Stomach smooth muscle (tissue), 2 donors: Measurements from ENCODE around the gene TYRO3.

ENCODE experiments used
- H3K27ac ChIP-seq: one replicate; pipeline ENCODE4 v1.7.0; 2013; ENCODE audit warnings: mild to moderate bottlenecking, low read length, inconsistent platforms
- H3K27me3 ChIP-seq, 2 donors: one replicate each; pipeline ENCODE4 v1.7.0; 2013; ENCODE audit warnings: low read length in 2 of 2; ENCODE audit not compliant: insufficient read depth in 2 of 2, control insufficient read depth in 1 of 2
- H3K36me3 ChIP-seq, 2 donors: one replicate each; pipeline ENCODE4 v1.7.0; 2013; ENCODE audit warnings: low read length in 2 of 2; ENCODE audit not compliant: control insufficient read depth in 2 of 2, insufficient read depth in 2 of 2
- H3K4me1 ChIP-seq: one replicate; pipeline ENCODE4 v1.7.0; 2013; ENCODE audit warnings: low read length; ENCODE audit not compliant: control insufficient read depth, insufficient read depth
- H3K4me3 ChIP-seq, 2 donors: one replicate each; pipeline ENCODE4 v1.7.0; 2013; ENCODE audit warnings: low read length in 2 of 2
- H3K9ac ChIP-seq, 2 donors: one replicate each; pipeline ENCODE4 v1.7.0; 2013; ENCODE audit warnings: low read length in 2 of 2, mild to moderate bottlenecking in 1 of 2
- H3K9me3 ChIP-seq, 2 donors: one replicate each; pipeline ENCODE4 v1.7.0; 2013; ENCODE audit warnings: low read length in 2 of 2; ENCODE audit not compliant: control insufficient read depth in 2 of 2
- donor health status: healthy.
- donor health status: Pancreatic carcinoma.

Gene TYRO3

DNA sequence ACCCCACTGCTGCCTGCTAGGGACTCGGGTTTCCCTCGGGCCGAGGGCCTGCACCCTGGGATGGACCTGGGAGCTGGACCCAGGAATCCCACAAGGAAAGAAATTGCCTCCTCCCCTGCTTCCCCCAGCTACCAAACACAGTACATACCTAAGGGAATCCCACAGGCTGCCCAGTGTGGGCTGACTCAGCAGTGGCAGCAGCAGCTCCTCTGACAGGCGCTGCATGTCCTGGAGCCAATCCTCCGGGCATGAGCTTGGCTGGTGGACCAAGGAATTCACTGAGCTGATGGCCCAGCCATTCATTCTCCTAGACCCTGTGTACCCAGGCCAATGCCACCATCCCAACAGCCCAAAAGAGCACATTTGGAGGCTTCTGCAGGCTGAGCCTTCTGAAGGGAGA is 35.9 kb upstream of the TYRO3 start:
- Histone ChIP-seq H3K9ac (no peak overlapping the region), H3K4me1 (no peaks in the 10 kb centered on the region), H3K27me3 (no peaks in the 10 kb centered on the region), H3K9me3 (no peaks in the 10 kb centered on the region), H3K27ac (no peak overlapping the region), H3K4me3 (no peak overlapping the region), H3K36me3 (peaks cover 15 to 35% of the 10 kb centered on the region in 2 donors)

DNA sequence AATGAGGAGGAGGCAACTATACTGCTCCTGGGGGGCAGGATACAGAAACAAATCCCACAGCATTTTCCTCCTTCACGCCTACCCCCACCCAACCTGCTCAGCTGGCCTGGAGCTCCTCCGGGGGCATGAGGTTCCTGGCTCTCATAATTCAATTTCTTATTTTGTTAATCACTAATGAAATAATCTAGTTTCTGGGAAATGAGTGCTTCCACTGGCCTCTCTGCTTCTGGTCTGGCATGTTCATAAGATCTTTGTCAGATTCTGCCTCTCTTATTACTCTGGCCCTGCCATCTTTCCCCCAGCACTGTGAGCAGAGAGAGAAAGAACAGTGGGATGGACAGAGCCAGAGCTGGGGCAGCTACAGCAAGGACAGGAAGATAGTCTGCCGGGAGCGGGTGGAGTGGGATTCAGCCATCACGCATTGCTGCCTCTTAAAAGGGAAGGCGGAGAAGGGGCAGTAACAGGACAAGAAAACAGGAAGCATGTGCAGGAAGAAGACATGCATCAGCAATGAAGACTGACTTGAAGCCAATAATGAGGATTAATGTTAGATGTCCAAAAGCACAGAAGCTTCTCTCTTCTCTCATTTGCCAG is 28.6 kb upstream of the TYRO3 start:
- no peaks in the 10 kb centered on the region for H3K27me3 ChIP-seq
- no peak overlapping the region for H3K4me3 ChIP-seq
- no peak overlapping the region for H3K9ac ChIP-seq
- no peak overlapping the region for H3K27ac ChIP-seq
- peaks cover 55 to 66% of the 10 kb centered on the region in 2 donors for H3K36me3 ChIP-seq
- H3K4me1 ChIP-seq, result no peaks in the 10 kb centered on the region
- H3K9me3 ChIP-seq, result no peaks in the 10 kb centered on the region

DNA sequence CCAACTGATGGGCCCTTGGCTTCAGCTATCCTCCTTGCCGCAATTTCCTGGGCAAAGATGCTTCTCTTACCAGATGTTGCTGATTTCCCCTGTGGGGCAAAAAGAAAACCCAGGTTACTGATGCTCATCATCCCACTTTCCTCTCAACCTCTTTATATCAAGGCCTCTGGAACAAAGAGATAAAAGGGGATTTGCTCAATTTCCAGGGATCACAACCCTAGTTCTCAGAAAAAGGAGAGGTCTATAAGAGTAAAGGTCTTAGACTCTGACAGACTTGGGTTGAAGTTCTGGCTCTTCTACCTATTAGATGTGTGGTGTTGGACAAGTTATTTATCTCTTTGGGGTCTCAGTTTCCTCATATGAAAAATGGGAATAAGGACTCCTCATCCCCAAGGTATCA is 23.5 kb upstream of the TYRO3 start:
- H3K36me3 ChIP-seq, result peaks cover 38% of the 10 kb centered on the region in 2 donors

DNA sequence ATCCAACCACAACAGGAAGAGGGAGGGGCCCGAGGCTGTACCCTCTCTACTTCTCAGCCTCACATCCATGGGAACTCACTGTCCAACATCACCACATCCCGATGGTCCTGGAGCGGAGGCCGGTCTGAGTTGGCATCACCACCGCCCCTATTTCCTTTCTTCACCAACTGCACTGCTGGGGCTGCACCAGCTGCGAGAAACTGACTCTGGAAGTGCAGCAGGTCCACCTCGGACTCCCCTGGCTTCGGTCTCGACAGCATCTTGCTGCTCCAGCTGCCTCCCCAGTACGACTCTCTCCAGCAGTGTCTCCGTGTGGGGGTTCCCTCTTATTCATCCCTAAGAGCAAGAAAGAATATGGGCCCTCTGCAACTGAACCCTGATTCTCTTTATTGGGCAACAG is 22.1 kb upstream of the TYRO3 start:
- Histone ChIP-seq H3K9ac (no peak overlapping the region), H3K9me3 (no peaks in the 10 kb centered on the region), H3K4me1 (no peaks in the 10 kb centered on the region), H3K36me3 (peaks cover 31 to 37% of the 10 kb centered on the region in 2 donors), H3K4me3 (no peak overlapping the region), H3K27ac (no peak overlapping the region), H3K27me3 (no peaks in the 10 kb centered on the region)

More for the DNA sequence above, 23.5 kb upstream of the TYRO3 start:
- Histone ChIP-seq H3K9ac (no peak overlapping the region), H3K4me1 (no peaks in the 10 kb centered on the region), H3K27me3 (no peaks in the 10 kb centered on the region), H3K27ac (no peak overlapping the region), H3K9me3 (no peaks in the 10 kb centered on the region), H3K4me3 (no peak overlapping the region)

DNA sequence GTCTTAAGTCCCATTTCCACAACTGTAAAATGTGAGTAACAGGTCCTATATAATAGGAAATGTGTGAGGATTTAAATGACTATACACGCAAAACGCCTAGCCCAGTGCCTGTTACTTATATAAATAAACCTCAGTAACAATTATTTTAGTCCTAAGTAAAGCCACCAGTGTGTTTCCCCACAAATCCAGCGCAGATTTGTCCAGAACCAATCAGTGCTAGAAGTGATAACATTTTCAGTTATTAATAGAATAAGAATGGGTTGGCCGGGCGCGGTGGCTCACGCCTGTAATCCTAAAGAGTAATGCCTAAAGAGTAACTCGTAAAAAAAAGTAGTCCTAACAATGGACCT is 15.5 kb upstream of the TYRO3 start:
- H3K4me3 ChIP-seq, result peak overlapping the region; percentile 87 to 97

DNA sequence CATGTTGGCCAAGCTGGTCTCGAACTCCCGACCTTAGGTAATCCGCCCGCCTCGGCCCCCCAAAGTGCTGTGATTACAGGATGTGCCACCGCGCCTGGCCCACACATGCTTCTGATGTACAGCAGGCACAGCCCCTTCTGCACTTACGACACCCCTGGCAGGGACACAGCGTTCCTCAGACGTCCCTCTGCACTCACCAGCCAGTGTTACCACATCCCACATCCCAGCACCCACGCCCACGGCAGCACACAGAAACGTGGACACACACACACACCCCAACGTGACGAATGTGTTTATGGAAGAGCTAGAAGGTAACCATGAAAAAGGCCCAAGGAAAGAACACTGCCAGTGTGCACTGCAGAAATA is 14.4 kb upstream of the TYRO3 start:
- peaks cover 0 to 2% of the 10 kb centered on the region in 2 donors for H3K36me3 ChIP-seq
- H3K9ac ChIP-seq, result no peak overlapping the region
- H3K27me3 ChIP-seq, result no peaks in the 10 kb centered on the region
- no peaks in the 10 kb centered on the region for H3K9me3 ChIP-seq
- H3K27ac ChIP-seq, result no peak overlapping the region
- peak overlapping the region; percentile 87 to 97 for H3K4me3 ChIP-seq
- H3K4me1 ChIP-seq, result peaks cover 5% of the 10 kb centered on the region

More for the DNA sequence above, 15.5 kb upstream of the TYRO3 start:
- H3K36me3 ChIP-seq, result peaks cover 0 to 2% of the 10 kb centered on the region in 2 donors
- H3K9me3 ChIP-seq, result no peaks in the 10 kb centered on the region
- no peaks in the 10 kb centered on the region for H3K27me3 ChIP-seq
- peak overlapping the region; percentile 46 for H3K27ac ChIP-seq
- peaks cover 5% of the 10 kb centered on the region for H3K4me1 ChIP-seq
- peak overlapping the region; percentile 80 to 95 for H3K9ac ChIP-seq

DNA sequence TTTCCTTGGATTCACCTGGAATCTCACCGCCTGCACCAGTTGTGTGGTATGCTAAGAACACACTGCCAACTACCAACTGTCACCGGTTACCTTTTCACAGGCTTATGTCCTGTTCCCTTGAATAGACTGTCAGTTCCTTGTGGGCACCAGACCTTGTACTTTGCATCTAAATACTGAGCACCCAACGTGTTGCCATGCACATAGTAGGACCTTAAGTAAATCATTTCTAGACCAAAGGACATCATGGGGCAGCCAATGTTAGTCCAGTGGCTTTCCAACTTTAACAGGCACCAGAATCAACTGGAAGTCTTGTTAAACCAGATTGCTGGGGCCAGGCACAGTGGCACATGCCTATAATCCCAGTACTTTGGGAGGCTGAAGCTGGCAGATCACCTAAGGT is 13.8 kb upstream of the TYRO3 start:
- H3K27me3 ChIP-seq, result no peaks in the 10 kb centered on the region
- H3K4me1 ChIP-seq, result peaks cover 5% of the 10 kb centered on the region
- H3K27ac ChIP-seq, result no peak overlapping the region
- H3K9me3 ChIP-seq, result no peaks in the 10 kb centered on the region
- peaks cover 0 to 2% of the 10 kb centered on the region in 2 donors for H3K36me3 ChIP-seq
- H3K9ac ChIP-seq, result no peak overlapping the region
- H3K4me3 ChIP-seq, result no peak overlapping the region

DNA sequence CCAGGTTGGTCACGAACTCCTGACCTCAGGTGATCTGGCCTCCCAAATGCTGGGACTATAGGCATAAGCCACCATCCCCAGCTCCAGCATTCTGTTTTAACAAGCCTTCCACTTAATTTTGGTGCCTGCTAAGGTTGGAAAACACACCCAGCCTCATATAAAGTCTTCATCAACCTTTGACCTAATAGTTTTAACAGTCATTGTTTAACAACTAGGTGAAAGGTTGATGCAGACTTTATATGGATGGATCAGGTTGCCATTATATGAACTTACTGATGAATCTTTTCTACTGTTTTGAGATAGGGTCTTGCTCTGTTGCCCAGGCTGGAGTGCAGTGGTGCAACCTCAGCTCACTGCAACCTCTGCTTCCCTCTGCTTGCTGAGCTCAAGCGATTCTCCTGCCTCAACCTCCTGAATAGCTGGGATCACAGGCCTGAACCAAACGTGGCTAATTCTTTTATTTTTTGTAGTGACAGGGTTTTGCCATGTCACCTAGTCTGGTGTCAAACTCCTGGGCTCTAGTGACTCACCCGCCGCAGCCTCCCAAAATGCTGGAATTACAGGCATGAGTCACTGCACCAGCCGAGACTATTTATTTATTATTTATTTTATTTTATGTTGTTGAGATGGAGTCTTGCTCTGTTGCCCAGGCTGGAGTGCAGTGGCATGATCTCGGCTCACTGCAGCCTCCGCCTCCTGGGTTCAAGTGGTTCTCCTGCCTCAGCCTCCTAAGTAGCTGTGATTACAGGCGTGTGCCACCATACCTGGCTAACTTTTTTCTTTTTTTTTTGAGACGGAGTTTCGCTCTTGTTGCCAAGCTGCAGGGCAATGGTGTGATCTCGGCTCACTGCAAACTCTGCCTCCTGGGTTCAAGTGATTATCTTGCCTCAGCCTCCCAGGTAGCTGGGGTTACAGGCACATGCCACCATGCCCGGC is 11.9 kb upstream of the TYRO3 start:
- no peak overlapping the region for H3K9ac ChIP-seq
- no peaks in the 10 kb centered on the region for H3K36me3 ChIP-seq
- no peak overlapping the region for H3K27ac ChIP-seq

DNA sequence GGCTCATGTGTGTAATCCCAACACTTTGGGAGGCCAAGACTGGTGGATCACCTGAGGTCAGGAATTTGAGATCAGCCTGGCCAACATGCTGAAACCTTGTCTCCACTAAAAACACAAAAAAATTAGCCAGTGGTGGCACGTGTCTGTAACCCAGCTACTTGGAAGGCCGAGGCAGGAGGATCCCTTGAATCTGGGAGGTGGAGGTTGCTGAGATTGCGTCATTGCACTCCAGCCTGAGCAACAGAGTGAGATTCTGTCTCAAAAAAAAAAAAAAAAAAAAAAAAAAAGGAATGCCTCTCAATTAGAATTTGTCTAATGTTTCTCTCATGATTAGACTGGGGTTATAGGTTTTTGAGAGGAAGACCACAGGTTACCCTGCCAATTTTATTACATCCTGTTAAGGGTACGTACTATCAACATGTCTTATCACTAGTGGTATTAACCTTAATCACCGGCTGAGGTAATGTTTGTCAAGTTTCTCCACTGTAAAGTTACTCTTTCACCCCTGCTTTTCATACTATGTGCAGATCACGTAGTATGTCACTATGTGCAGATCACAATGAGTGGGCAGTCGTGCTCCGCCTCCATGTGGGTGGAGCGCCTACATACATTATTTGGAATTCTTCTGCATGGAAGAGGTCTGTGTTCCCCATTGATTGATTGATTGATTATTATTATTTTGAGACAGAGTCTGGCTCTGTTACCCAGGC is 8.8 kb upstream of the TYRO3 start:
- no peaks in the 10 kb centered on the region for H3K27me3 ChIP-seq
- H3K9ac ChIP-seq, result no peak overlapping the region
- no peaks in the 10 kb centered on the region for H3K9me3 ChIP-seq
- no peaks in the 10 kb centered on the region for H3K36me3 ChIP-seq
- H3K27ac ChIP-seq, result no peak overlapping the region
- H3K4me1 ChIP-seq, result no peaks in the 10 kb centered on the region
- H3K4me3 ChIP-seq, result no peak overlapping the region

More for the DNA sequence above, 11.9 kb upstream of the TYRO3 start:
- no peaks in the 10 kb centered on the region for H3K9me3 ChIP-seq
- H3K4me3 ChIP-seq, result no peak overlapping the region
- no peaks in the 10 kb centered on the region for H3K27me3 ChIP-seq
- peaks cover 5% of the 10 kb centered on the region for H3K4me1 ChIP-seq

DNA sequence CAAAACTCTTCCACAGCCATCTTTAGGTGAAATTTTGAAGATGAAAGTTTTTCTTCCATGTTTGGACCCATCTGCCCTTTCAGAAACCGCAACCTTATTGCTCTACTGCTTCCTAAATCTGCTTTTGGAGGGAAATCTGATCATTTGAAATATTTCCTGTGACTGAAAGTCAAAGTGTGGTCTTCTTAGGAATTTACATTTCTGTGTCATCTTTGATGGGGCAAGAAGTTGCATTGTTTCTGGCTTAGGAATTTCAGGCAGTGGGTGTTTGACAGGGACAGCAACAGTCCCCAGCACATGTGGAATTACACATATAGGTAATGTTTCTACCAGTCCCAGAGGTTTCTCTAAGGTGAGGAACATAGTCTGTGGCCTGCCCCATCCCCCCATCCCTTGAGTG is 5.3 kb upstream of the TYRO3 start:
- no peak overlapping the region for H3K4me3 ChIP-seq
- no peaks in the 10 kb centered on the region for H3K9me3 ChIP-seq
- no peaks in the 10 kb centered on the region for H3K27me3 ChIP-seq
- H3K36me3 ChIP-seq, result no peaks in the 10 kb centered on the region
- H3K4me1 ChIP-seq, result peaks cover 10% of the 10 kb centered on the region
- no peak overlapping the region for H3K9ac ChIP-seq
- no peak overlapping the region for H3K27ac ChIP-seq
